ENCODE results near the gene SPHK2. TPM values are rescaled to one million over a fixed set of nuclear protein-coding genes. Genes with fewer than 3 reads are reported as not detected.
A peak's percentile ranks its signal among the peaks of the same experiment; 100 is the strongest.

The SPHK2 gene
- polyA plus RNA-seq, 2 of the 4 experiments (the other 2 are of a cell fraction), result 6.1 to 18.3 TPM

- no peak overlapping the region for H3K4me3 ChIP-seq
- FAIRE-seq, result no peak
- DNase-seq (ENCODE audit: low read depth in 1 of 2, low spot score in 1 of 2), result no peak
- H3K9me3 ChIP-seq, result no peaks in the 10 kb centered on the region
- H3K4me1 ChIP-seq, result no peaks in the 10 kb centered on the region
- no peak overlapping the region for H3K27ac ChIP-seq
- CTCF ChIA-PET, result interaction anchor here (0.7 to 5.7 kb wide), 7 partner anchors 10 to 179 kb away, joined by 3 to 29 read pairs (median 4); partner anchors contain the start of gene CA11
- 84% methylated on average over 6 of the region's 6 CpGs for WGBS (ENCODE audit: missing lambda C conversion rate)
- TF ChIP-seq RNF2 (IDR thresholded peaks at IDR 0.05; ENCODE audit: borderline replicate concordance, low read depth) (no peak), NPAS2 (CRISPR knock-in tag; IDR thresholded peaks at IDR 0.05; ENCODE audit: borderline replicate concordance) (no peak)
- no peak for ATAC-seq
- POLR2A ChIA-PET, result no interaction called here
- no peak overlapping the region for H3K4me2 ChIP-seq
Observed at GRCh38 chr19:48658483-48658882, 39.2 kb downstream of the SPHK2 start.

DNA sequence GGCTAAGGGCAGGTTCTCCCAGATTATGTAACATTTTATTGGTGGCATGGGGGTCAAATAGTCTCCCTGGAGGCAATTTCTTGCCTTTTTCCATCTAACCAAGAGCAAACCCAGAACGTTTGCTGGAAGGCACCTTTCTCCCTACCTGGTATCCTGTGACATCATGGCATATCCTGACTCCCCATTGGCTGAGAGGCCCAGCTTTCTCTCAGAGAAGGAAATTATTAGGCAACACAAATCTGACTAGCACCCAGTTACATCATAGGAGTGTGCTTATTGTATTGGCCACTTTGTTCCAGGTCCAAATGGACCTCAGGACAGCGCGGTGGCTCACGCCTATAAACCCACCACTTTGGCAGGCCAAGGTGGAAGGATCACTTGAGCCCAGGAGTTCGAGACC, 40.5 kb downstream of the SPHK2 start:
- H3K4me1 ChIP-seq, result no peaks in the 10 kb centered on the region
- TF ChIP-seq NR3C1 (IDR thresholded peaks at IDR 0.05) (no peak), EP300 (IDR thresholded peaks at IDR 0.05) (no peak), MAX (IDR thresholded peaks at IDR 0.05) (no peak), RFX5 (IDR thresholded peaks at IDR 0.05) (peak; percentile 97)
- TF ChIP-seq, protein P1, sequence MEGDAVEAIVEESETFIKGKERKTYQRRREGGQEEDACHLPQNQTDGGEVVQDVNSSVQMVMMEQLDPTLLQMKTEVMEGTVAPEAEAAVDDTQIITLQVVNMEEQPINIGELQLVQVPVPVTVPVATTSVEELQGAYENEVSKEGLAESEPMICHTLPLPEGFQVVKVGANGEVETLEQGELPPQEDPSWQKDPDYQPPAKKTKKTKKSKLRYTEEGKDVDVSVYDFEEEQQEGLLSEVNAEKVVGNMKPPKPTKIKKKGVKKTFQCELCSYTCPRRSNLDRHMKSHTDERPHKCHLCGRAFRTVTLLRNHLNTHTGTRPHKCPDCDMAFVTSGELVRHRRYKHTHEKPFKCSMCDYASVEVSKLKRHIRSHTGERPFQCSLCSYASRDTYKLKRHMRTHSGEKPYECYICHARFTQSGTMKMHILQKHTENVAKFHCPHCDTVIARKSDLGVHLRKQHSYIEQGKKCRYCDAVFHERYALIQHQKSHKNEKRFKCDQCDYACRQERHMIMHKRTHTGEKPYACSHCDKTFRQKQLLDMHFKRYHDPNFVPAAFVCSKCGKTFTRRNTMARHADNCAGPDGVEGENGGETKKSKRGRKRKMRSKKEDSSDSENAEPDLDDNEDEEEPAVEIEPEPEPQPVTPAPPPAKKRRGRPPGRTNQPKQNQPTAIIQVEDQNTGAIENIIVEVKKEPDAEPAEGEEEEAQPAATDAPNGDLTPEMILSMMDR (IDR thresholded peaks at IDR 0.05), result no peak
- ATAC-seq (no peak), FAIRE-seq (no peak), DNase-seq (ENCODE audit: low read depth in 1 of 2, low spot score in 1 of 2) (peak in 1 of 2 experiments; percentile 61)
- H3K9me3 ChIP-seq, result no peaks in the 10 kb centered on the region
- CTCF ChIA-PET, result interaction anchor here (0.7 to 5.7 kb wide), 7 partner anchors 14 to 182 kb away, joined by 3 to 29 read pairs (median 3); partner anchors contain the start of gene CA11
- 76% methylated on average over 5 of the region's 5 CpGs for WGBS (ENCODE audit: missing lambda C conversion rate)
- no peak overlapping the region for H3K4me2 ChIP-seq
- no peak overlapping the region for H3K4me3 ChIP-seq
- POLR2A ChIA-PET, result interaction anchor here (0.7 kb wide), 1 partner anchor 9 kb away, joined by 8 read pairs; no protein-coding TSS in a partner anchor
- no peak overlapping the region for H3K27ac ChIP-seq

- peak; percentile 70 to 88 for ATAC-seq
- peak; percentile 91 to 96 for DNase-seq (ENCODE audit: low read depth in 1 of 2, low spot score in 1 of 2)
- Histone ChIP-seq H3K4me2 (peak overlapping the region; percentile 29), H3K4me1 (no peaks in the 10 kb centered on the region), H3K9me3 (no peaks in the 10 kb centered on the region), H3K4me3 (no peak overlapping the region), H3K27ac (peak overlapping the region; percentile 5 to 61; a peak in 3 of 6 replicates)
- ChIA-PET POLR2A (no interaction called here), CTCF (interaction anchor here (1.0 to 7.8 kb wide), 3 partner anchors 8 to 15 kb away, joined by 3 to 68 read pairs (median 6); no protein-coding TSS in a partner anchor)
- 60% methylated on average over 35 of the region's 35 CpGs for WGBS (ENCODE audit: missing lambda C conversion rate)
- TF ChIP-seq, protein P2, sequence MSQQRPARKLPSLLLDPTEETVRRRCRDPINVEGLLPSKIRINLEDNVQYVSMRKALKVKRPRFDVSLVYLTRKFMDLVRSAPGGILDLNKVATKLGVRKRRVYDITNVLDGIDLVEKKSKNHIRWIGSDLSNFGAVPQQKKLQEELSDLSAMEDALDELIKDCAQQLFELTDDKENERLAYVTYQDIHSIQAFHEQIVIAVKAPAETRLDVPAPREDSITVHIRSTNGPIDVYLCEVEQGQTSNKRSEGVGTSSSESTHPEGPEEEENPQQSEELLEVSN (IDR thresholded peaks at IDR 0.05; ENCODE audit: borderline replicate concordance, low read depth), result peak; percentile 99
- TF ChIP-seq CHD4 (IDR thresholded peaks at IDR 0.05; ENCODE audit: borderline replicate concordance) (no peak), FOSL2 (IDR thresholded peaks at IDR 0.05) (no peak), FOSL2 (CRISPR knock-in tag; IDR thresholded peaks at IDR 0.05) (peak; percentile 83), HDAC2 (IDR thresholded peaks at IDR 0.05) (no peak), FOSB (CRISPR knock-in tag; IDR thresholded peaks at IDR 0.05) (no peak), HES2 (IDR thresholded peaks at IDR 0.05) (no peak), MAZ (IDR thresholded peaks at IDR 0.05; ENCODE audit: borderline replicate concordance, low read depth, low read length) (no peak), MAX (IDR thresholded peaks at IDR 0.05) (peak; percentile 95), RFX5 (IDR thresholded peaks at IDR 0.05) (peak; percentile 99), KDM5A (IDR thresholded peaks at IDR 0.05) (no peak)
- peak; percentile 91 for FAIRE-seq
Observed at GRCh38 chr19:48660852-48661710, 41.8 kb downstream of the SPHK2 start.

All from A549 (cell line).